AG04450 (cell line): ENCODE results near the gene ECPAS. TPM values are rescaled to one million over a fixed set of nuclear protein-coding genes. Genes with fewer than 3 reads are reported as not detected.
"Not testable (repeated sequence)": the region's sequence is repeated elsewhere in the genome, so short reads cannot be mapped to it uniquely, and the experiment has no call there.

Source experiments
- CTCF ChIA-PET: fragments of 300-600, 350-600 bp; formaldehyde crosslinking; extraction: SDS; loops from one replicate; lab custom pipeline; 2022; ENCODE audit warnings: antibody characterized with exemption, inconsistent platforms; lab: Charles Lee
- POLR2A ChIA-PET: fragments of 350-600 bp; formaldehyde crosslinking; extraction: SDS; loops from one replicate; lab custom pipeline; 2021; ENCODE audit warnings: antibody characterized with exemption, inconsistent platforms; lab: Yijun Ruan, JAX
- DNase-seq: peaks from one replicate; pipeline ENCODE4 v3.0.0-alpha.2; 2011; ENCODE audit warnings: low read depth, low spot score
- H3K27ac ChIP-seq: one replicate; pipeline ENCODE4 v1.5.1; 2012; ENCODE audit warnings: low read depth, low read length, control low read depth
- H3K27me3 ChIP-seq: one replicate; pipeline ENCODE4 v1.6.0; 2012; ENCODE audit warnings: low read length; ENCODE audit not compliant: control insufficient read depth, insufficient read depth
- H3K4me3 ChIP-seq: 2 replicates; pipeline ENCODE4 v1.5.1; 2011; ENCODE audit warnings: mild to moderate bottlenecking, low read depth, low read length, control low read depth
- H3K9me3 ChIP-seq: 2 replicates; pipeline ENCODE4 v1.5.1; 2012; ENCODE audit warnings: low read length; ENCODE audit not compliant: control insufficient read depth, insufficient read depth
- polyA plus RNA-seq: library from polyadenylated mRNA; depleted of rRNA; stranded (reverse); fragments of >200 nt; gene quantifications from 2 replicates; pipeline ENCODE4 v1.2.3, GENCODE V29; 2011
- TF ChIP-seq, protein P1 (sequence below): IDR thresholded peaks from 2 replicates; pipeline ENCODE4 v1.5.1; 2011; ENCODE audit warnings: low read depth, low read length, control low read depth, inconsistent platforms

The ECPAS gene
- polyA plus RNA-seq, 1 experiment, result 64.0 TPM

DNA sequence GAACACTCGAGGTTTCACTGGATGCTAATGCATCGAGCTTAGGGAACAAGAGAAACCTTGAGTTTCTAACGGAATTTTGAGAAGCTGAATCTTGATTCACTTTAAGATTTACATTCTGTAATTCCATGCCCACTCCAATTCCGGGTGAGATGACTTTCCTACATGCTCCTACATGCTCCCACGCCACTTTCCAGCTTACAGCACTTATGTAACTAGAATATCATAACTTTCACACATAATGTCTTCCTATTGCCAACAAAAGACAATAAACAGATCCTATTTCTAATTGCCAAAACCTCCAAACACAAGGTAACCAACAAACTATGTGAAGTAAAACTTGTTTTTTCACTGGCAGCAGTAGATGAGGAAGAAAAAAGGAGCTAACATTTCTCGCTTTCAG is 72.9 kb downstream of the ECPAS start:
- no peak for DNase-seq
- ChIA-PET CTCF (interaction anchor here (0.6 kb wide), 1 partner anchor 282 kb away, joined by 3 read pairs; no protein-coding TSS in a partner anchor), POLR2A (no interaction called here)
- Histone ChIP-seq H3K27ac (no peak overlapping the region), H3K27me3 (no peaks in the 10 kb centered on the region), H3K4me3 (no peak overlapping the region), H3K9me3 (no peaks in the 10 kb centered on the region)
- TF ChIP-seq, protein P1, sequence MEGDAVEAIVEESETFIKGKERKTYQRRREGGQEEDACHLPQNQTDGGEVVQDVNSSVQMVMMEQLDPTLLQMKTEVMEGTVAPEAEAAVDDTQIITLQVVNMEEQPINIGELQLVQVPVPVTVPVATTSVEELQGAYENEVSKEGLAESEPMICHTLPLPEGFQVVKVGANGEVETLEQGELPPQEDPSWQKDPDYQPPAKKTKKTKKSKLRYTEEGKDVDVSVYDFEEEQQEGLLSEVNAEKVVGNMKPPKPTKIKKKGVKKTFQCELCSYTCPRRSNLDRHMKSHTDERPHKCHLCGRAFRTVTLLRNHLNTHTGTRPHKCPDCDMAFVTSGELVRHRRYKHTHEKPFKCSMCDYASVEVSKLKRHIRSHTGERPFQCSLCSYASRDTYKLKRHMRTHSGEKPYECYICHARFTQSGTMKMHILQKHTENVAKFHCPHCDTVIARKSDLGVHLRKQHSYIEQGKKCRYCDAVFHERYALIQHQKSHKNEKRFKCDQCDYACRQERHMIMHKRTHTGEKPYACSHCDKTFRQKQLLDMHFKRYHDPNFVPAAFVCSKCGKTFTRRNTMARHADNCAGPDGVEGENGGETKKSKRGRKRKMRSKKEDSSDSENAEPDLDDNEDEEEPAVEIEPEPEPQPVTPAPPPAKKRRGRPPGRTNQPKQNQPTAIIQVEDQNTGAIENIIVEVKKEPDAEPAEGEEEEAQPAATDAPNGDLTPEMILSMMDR, result no peak

DNA sequence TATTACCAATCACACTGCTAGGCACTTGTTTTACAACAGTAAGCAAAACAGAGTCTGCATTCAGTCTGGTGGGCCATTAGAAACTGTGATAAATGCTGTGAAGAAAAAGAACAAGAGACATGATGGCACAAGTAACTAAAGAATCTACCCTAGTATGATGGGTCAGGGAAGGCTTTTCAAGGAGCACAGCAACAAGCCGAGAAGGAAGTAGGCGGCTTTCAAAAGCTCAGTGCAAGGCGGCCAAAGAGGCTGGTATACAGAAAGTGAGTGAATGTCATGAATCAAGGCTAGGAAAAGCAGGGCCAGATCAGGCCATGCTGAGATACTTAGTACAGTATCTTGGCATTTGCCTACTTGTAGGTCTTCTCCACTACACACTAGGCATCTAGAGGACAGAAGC is 76.4 kb downstream of the ECPAS start:
- CTCF ChIA-PET, result no interaction called here
- TF ChIP-seq, protein P1, result no peak
- POLR2A ChIA-PET, result no interaction called here
- Histone ChIP-seq H3K9me3 (no peaks in the 10 kb centered on the region; the same call in 1 of the 2 replicates), H3K27me3 (no peaks in the 10 kb centered on the region), H3K4me3 (no peak overlapping the region), H3K27ac (no peak overlapping the region)
- no peak for DNase-seq

DNA sequence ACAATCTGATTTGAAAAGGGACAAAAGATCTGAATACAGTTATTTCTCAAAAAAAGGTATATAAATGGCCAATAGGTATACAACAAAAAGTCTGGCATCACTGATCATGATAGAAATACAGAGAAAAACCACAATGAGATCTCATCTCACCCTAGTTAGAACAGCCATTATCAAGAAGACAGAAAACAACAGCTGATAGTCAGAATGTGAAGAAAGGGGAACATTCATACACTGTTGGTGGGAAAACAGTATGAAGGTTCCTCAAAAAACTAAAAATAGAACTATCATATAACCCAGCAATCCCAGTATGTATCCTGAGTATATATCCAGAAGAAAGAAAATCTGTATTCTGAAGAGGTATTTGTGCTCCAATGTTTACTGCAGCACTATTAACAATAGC is 78.5 kb downstream of the ECPAS start:
- Histone ChIP-seq H3K9me3 (peaks cover 10% of the 10 kb centered on the region), H3K27me3 (no peaks in the 10 kb centered on the region), H3K27ac (no peak overlapping the region), H3K4me3 (no peak overlapping the region)
- no peak for DNase-seq
- POLR2A ChIA-PET, result no interaction called here
- TF ChIP-seq, protein P1, result no peak
- CTCF ChIA-PET, result no interaction called here

DNA sequence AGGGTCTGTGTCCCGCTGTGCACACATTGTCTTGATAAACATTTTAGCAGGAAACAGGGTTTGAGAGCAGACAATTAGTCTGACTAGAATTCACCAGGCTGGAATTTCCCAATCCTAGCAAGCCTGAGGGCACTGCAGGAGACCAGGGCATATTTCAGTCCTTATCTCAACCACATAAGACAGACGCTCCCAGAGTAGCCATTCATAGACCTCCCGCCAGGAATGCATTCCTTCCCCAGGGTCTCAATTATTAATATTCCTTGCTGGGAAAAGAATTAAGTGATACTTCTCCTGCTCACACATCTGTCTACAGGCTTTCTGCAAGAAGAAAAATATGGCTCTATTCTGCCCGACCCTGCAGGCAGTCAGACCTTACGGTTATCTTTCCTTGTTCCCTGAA is 82.7 kb downstream of the ECPAS start:
- DNase-seq, H3K27ac ChIP-seq, POLR2A ChIA-PET, H3K4me3 ChIP-seq, H3K27me3 ChIP-seq: not testable (repeated sequence)
- peaks cover 15% of the 10 kb centered on the region for H3K9me3 ChIP-seq
- CTCF ChIA-PET, result interaction anchor here (1.3 kb wide), 1 partner anchor 10 kb away, joined by 3 read pairs; no protein-coding TSS in a partner anchor

DNA sequence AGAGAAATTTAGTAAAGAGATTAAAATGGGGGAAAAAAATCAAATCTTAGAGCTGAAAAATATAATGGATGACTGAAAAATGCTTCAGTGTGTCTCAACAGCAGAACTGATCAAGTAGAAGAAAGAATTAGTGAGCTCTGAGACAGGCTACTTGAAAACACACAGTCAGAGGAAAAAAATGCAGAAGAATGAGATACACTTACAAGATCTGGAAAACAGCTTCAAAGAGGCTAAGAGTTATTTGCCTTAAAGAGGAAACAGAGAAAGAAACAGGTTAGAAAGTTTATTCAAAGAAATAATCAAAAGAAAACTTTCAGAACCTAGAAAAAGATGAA is 83.7 kb downstream of the ECPAS start:
- Histone ChIP-seq H3K27ac (no peak overlapping the region), H3K27me3 (no peaks in the 10 kb centered on the region), H3K9me3 (peaks cover 15% of the 10 kb centered on the region), H3K4me3 (no peak overlapping the region)
- CTCF ChIA-PET, result interaction anchor here (1.3 kb wide), 1 partner anchor 11 kb away, joined by 3 read pairs; no protein-coding TSS in a partner anchor
- POLR2A ChIA-PET, result interaction anchor here (0.5 kb wide), 1 partner anchor 373 kb away, joined by 4 read pairs; no protein-coding TSS in a partner anchor
- DNase-seq, result no peak
- TF ChIP-seq, protein P1, result no peak
